IMR-90 (cell line): ENCODE measurements around the gene CERS6. TPM values are rescaled to one million over a fixed set of nuclear protein-coding genes. Genes with fewer than 3 reads are reported as not detected.

ENCODE experiments used
- ATAC-seq: fragments of 200-7000 bp; cut with Tn5 transposase; 2 replicates; pipeline ENCODE4 v1.9.1; 2020; ENCODE audit warnings: low read depth, mild to moderate bottlenecking, moderate library complexity
- BruUV-seq: library from RNA; stranded (reverse); fragments of 400-500 nt; replicated peaks from 2 replicates; lab custom pipeline; 2021; lab: Mats Ljungman, UMichigan
- CTCF ChIA-PET: fragments of 300-600 bp; formaldehyde crosslinking; extraction: SDS; loops from one replicate; lab custom pipeline; 2021; ENCODE audit warnings: antibody characterized with exemption; lab: Yijun Ruan, JAX
- POLR2A ChIA-PET: fragments of 300-600 bp; sonication (Branson Sonifier 250); formaldehyde crosslinking; loops from one replicate; lab custom pipeline; 2022; ENCODE audit warnings: antibody characterized with exemption; ENCODE audit not compliant: unreplicated experiment; lab: Charles Lee
- DNase-seq: peaks from one replicate; pipeline ENCODE4 v3.0.0; 2013
- H2AFZ ChIP-seq: replicated peaks from 2 replicates; pipeline ENCODE3; 2013; ENCODE audit warnings: low read length, mild to moderate bottlenecking; ENCODE audit not compliant: poor library complexity
- H2AK5ac ChIP-seq: 2 replicates; pipeline ENCODE4 v1.6.1; 2013; ENCODE audit warnings: low read depth, low read length, inconsistent platforms
- H2AK9ac ChIP-seq: replicated peaks from 2 replicates; pipeline ENCODE3; 2013; ENCODE audit warnings: mild to moderate bottlenecking, low read depth, low read length, moderate library complexity; ENCODE audit not compliant: poor library complexity
- H2BK120ac ChIP-seq: 2 replicates; pipeline ENCODE4 v1.6.1; 2013; ENCODE audit warnings: low read depth, low read length, inconsistent platforms
- H2BK15ac ChIP-seq: 3 replicates; pipeline ENCODE4 v1.6.1; 2013; ENCODE audit warnings: low read depth, low read length, inconsistent platforms
- H2BK20ac ChIP-seq: 2 replicates; pipeline ENCODE4 v1.6.1; 2013; ENCODE audit warnings: low read depth, mild to moderate bottlenecking, inconsistent platforms, low read length, moderate library complexity
- H2BK5ac ChIP-seq: 2 replicates; pipeline ENCODE4 v1.6.1; 2013; ENCODE audit warnings: mild to moderate bottlenecking, low read depth, low read length, inconsistent platforms; ENCODE audit not compliant: poor library complexity, severe bottlenecking
- H3K14ac ChIP-seq: replicated peaks from 2 replicates; pipeline ENCODE4 v1.6.1; 2013; ENCODE audit warnings: low read depth, low read length, inconsistent platforms
- H3K18ac ChIP-seq: 2 replicates; pipeline ENCODE4 v1.6.1; 2013; ENCODE audit warnings: low read depth, low read length, control low read depth
- H3K23ac ChIP-seq: 2 replicates; pipeline ENCODE4 v1.6.1; 2013; ENCODE audit warnings: low read depth, low read length, inconsistent platforms
- H3K27ac ChIP-seq: 2 replicates; pipeline ENCODE4 v1.5.1; 2013; ENCODE audit warnings: mild to moderate bottlenecking, control low read depth, low read length; ENCODE audit not compliant: insufficient read depth
- H3K27me3 ChIP-seq: 2 replicates; pipeline ENCODE4 v1.6.1; 2013; ENCODE audit warnings: low read length; ENCODE audit not compliant: control insufficient read depth, insufficient read depth
- H3K36me3 ChIP-seq: 2 replicates; pipeline ENCODE4 v1.6.1; 2013; ENCODE audit warnings: low read length, mixed read lengths; ENCODE audit not compliant: control insufficient read depth, insufficient read depth
- H3K4ac ChIP-seq: 2 replicates; pipeline ENCODE4 v1.6.1; 2013; ENCODE audit warnings: low read depth, low read length, inconsistent platforms
- H3K4me1 ChIP-seq: 2 replicates; pipeline ENCODE4 v1.6.1; 2013; ENCODE audit warnings: low read length, mixed read lengths; ENCODE audit not compliant: control insufficient read depth, insufficient read depth
- H3K4me2 ChIP-seq: 2 replicates; pipeline ENCODE4 v1.6.1; 2013; ENCODE audit warnings: low read depth, mild to moderate bottlenecking, control low read depth, low read length, moderate library complexity
- H3K4me3 ChIP-seq: 2 replicates; pipeline ENCODE4 v1.5.1; 2013; ENCODE audit warnings: low read depth, mild to moderate bottlenecking, control low read depth, low read length, moderate library complexity; ENCODE audit not compliant: insufficient read depth
- H3K56ac ChIP-seq: 2 replicates; pipeline ENCODE4 v1.6.1; 2013; ENCODE audit warnings: low read length, inconsistent platforms; ENCODE audit not compliant: insufficient read depth; ENCODE audit errors: extremely low read depth
- H3K79me1 ChIP-seq, 2 experiments: 2 replicates each; pipeline ENCODE4 v1.6.1; 2013; ENCODE audit warnings: low read length in 2 of 2, inconsistent platforms in 1 of 2, low read depth in 1 of 2
- H3K9ac ChIP-seq: 2 replicates; pipeline ENCODE4 v1.6.1; 2013; ENCODE audit warnings: low read depth, low read length, control low read depth
- H3K9me1 ChIP-seq: 2 replicates; pipeline ENCODE4 v1.6.1; 2013; ENCODE audit warnings: low read length, inconsistent platforms; ENCODE audit not compliant: insufficient read depth
- H3K9me3 ChIP-seq: 2 replicates; pipeline ENCODE4 v1.6.1; 2013; ENCODE audit warnings: low read length; ENCODE audit not compliant: control insufficient read depth, insufficient read depth
- H4K20me1 ChIP-seq: 2 replicates; pipeline ENCODE4 v1.6.1; 2013; ENCODE audit warnings: low read length, inconsistent platforms; ENCODE audit not compliant: insufficient read depth
- H4K5ac ChIP-seq: 2 replicates; pipeline ENCODE4 v1.6.1; 2013; ENCODE audit warnings: mild to moderate bottlenecking, low read depth, low read length, control low read depth
- H4K8ac ChIP-seq, 2 experiments: 2 replicates each; pipeline ENCODE4 v1.6.1; 2013; ENCODE audit warnings: low read depth in 2 of 2, low read length in 2 of 2, control low read depth in 1 of 2, inconsistent platforms in 1 of 2
- H4K91ac ChIP-seq: 2 replicates; pipeline ENCODE4 v1.6.1; 2013; ENCODE audit warnings: low read depth, low read length, inconsistent platforms; ENCODE audit not compliant: insufficient read depth
- RCOR1 ChIP-seq: IDR thresholded peaks from 2 replicates; pipeline ENCODE4 v1.6.1; 2012; ENCODE audit warnings: mild to moderate bottlenecking, low read length, improper control_type of control experiment; ENCODE audit not compliant: insufficient replicate concordance
- RFX5 ChIP-seq: IDR thresholded peaks from 2 replicates; pipeline ENCODE4 v1.8.0; 2012; ENCODE audit warnings: low read depth, mild to moderate bottlenecking, low read length, moderate library complexity
- SMC3 ChIP-seq: fragments of 150-350 bp; IDR thresholded peaks from 2 replicates; pipeline ENCODE4 v1.6.1; 2016; ENCODE audit warnings: low read depth, mild to moderate bottlenecking, antibody characterized with exemption, low read length, moderate library complexity
- WGBS, 2 experiments: methylation state at CpG; one replicate each; pipeline versions ENCODE4 v1.1.5 to v1.1.7; 2013; ENCODE audit warnings: missing lambda C conversion rate in 2 of 2; ENCODE audit not compliant: insufficient read length in 1 of 2; ENCODE audit errors: extremely low coverage in 2 of 2; 5-methylcytosine and 5-hydroxymethylcytosine counted together
- dilution Hi-C: fragments of 300-500 bp; cut with HindIII; formaldehyde crosslinking; loops from one replicate; pipeline ENCODE4 v1.14.3; 2018; ENCODE audit warnings: low sequenced_read_pairs; ENCODE audit not compliant: unreplicated experiment
- in situ Hi-C: fragments of 300-500 bp; cut with MboI; formaldehyde crosslinking; loops from 3 replicates; pipeline ENCODE4 v1.14.3; 2019; ENCODE audit warnings: low sequenced_read_pairs, inconsistent platforms, mixed read lengths
- intact Hi-C: fragments of 100-400 bp; cut with micrococcal nuclease; formaldehyde crosslinking; loops from 2 replicates; pipeline ENCODE4 v1.10.0; 2022
- polyA plus RNA-seq, 3 experiments: library from polyadenylated mRNA; depleted of rRNA; stranded (reverse); fragments of >200 nt; gene quantifications; 2 replicates each; pipeline ENCODE4 v1.2.3, GENCODE V29; 2012; ENCODE audit warnings: low replicate concordance in 1 of 3
- total RNA-seq: library from RNA; depleted of rRNA; stranded (reverse); fragments of >200 nt; gene quantifications from 2 replicates; pipeline ENCODE4 v1.2.3, GENCODE V29; 2012

The CERS6 gene
- total and polyA plus RNA-seq, 2 of the 4 experiments (the other 2 are of a cell fraction), result 2.1 to 5.7 TPM

DNA sequence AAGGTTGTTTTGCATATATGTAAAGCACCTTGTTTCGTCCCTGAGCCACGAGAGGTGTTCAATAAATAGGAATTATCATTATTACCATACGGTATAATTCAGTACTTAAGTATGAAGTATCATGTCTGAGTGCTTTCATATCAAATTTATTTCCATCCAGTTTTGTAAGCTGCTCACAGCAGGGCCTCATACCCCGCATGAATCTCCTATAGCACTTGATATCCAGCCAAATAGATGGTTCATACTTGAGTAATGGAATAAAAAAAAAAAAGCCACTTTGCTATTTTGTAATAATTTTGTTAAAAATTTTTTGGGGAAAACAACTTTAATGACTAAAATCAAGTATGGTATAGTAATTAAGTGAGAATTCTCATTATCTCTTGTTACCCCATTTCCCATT is 185.6 kb downstream of the CERS6 start:
- no TSS peak for BruUV-seq
- no peak overlapping the region for H2BK5ac ChIP-seq
- no peak overlapping the region for H2BK20ac ChIP-seq
- DNase-seq (peak; percentile 9), ATAC-seq (no peak)
- no peak overlapping the region for H2AFZ ChIP-seq
- H3K23ac ChIP-seq, result no peak overlapping the region; the same call in 1 of the 2 replicates
- TF ChIP-seq RFX5 (no peak), SMC3 (no peak), RCOR1 (no peak)
- H4K5ac ChIP-seq, result no peak overlapping the region
- ChIA-PET POLR2A (no interaction called here), CTCF (no interaction called here)
- no peak overlapping the region for H3K4me2 ChIP-seq
- no peak overlapping the region for H4K91ac ChIP-seq
- H3K56ac ChIP-seq, result no peak overlapping the region
- no peaks in the 10 kb centered on the region for H3K79me1 ChIP-seq
- H2AK9ac ChIP-seq, result no peak overlapping the region
- in situ Hi-C loops, result no loop called here
- dilution Hi-C loops, result no loop called here
- H3K4ac ChIP-seq, result no peak overlapping the region
- H3K9ac ChIP-seq, result no peak overlapping the region
- no peak overlapping the region for H3K4me3 ChIP-seq
- H3K9me1 ChIP-seq, result no peaks in the 10 kb centered on the region
- no peaks in the 10 kb centered on the region for H3K9me3 ChIP-seq
- H4K8ac ChIP-seq, result no peak overlapping the region
- H2BK15ac ChIP-seq, result no peak overlapping the region
- no peak overlapping the region for H3K14ac ChIP-seq
- H3K27ac ChIP-seq, result no peak overlapping the region
- WGBS, 2 experiments, result no CpG with 5 or more reads among the region's 4 CpGs
- no peaks in the 10 kb centered on the region for H3K27me3 ChIP-seq
- intact Hi-C loops, result no loop called here
- H2AK5ac ChIP-seq, result no peak overlapping the region
- no peaks in the 10 kb centered on the region for H4K20me1 ChIP-seq
- H3K18ac ChIP-seq, result no peak overlapping the region
- H3K36me3 ChIP-seq, result no peaks in the 10 kb centered on the region
- H2BK120ac ChIP-seq, result no peak overlapping the region
- no peaks in the 10 kb centered on the region; the same call in 1 of the 2 replicates for H3K4me1 ChIP-seq
